Hippocampal formation (tissue), 2 donors: ENCODE measurements around the gene HRH3.

Source experiments
- DNase-seq, 2 donors: peaks; one replicate each; lab custom pipeline; 2025; lab: John Stamatoyannopoulos, UW

Gene HRH3

GRCh38 chr20:62197801-62198200 is 22.3 kb downstream of the HRH3 start:
- DNase-seq = no peak

DNA sequence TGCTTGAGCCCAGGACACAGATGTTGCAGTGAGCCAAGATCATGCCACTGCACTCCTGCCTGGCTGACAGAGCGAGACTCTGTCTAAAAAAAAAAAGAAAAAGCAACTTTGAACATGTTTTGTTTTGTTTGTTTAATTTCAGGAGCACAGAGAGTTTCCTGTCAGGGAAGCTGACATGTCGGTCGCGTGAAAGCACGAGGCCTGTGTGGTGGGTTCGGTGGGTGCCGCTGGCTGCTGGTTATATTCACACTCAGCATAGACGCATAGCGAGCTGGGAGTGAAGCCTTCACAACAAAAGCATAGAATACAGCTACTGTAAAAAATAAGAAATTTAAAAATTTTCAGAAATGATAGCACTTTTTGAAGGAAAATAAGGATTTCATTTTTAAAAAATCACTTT is 22.8 kb downstream of the HRH3 start:
- DNase-seq = no peak

GRCh38 chr20:62196286-62196685 is 23.8 kb downstream of the HRH3 start:
- DNase-seq = no peak

DNA sequence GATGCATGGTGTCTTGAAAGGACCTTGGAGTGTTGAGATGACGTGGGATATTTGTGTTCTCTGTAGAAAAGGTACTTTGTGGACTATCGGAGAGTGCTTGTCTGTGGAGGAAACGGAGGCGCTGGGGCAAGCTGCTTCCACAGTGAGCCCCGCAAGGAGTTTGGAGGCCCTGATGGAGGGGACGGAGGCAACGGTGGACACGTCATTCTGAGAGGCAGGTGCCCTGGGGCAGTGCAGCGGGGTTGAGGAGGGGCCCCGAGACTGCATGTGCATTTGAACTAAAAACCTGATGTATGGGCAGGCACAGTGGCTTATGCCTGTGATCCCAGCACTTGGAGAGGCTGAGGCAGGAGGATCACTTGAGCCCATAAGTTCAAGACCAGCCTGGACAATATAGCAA is 24.3 kb downstream of the HRH3 start:
- DNase-seq = no peak

- no peak for DNase-seq
These were observed 25.0 kb downstream of the HRH3 start for GRCh38 chr20:62195075-62195405.

- no peak for DNase-seq
These were observed 26.7 kb downstream of the HRH3 start for GRCh38 chr20:62193079-62194025.

DNA sequence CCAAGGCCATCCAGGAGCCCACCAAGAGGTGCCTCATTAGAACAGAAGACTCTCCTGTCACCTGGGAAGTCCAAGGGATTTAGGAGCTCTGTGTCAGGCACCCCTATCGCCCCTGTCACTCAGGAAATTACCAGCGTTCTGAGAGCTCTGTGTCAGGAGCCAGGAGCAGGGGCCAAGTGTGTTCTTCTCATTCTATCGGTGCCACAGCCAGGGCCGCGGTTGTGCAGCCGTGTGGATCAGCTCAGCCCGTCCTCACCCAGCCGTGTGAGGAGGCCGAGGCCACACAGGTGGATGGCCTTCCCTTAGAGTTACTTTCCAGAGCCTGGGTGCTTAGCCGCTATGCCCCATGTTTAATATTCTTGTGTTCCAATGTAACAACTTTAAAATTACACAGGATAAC is 27.4 kb downstream of the HRH3 start:
- DNase-seq = no peak

DNA sequence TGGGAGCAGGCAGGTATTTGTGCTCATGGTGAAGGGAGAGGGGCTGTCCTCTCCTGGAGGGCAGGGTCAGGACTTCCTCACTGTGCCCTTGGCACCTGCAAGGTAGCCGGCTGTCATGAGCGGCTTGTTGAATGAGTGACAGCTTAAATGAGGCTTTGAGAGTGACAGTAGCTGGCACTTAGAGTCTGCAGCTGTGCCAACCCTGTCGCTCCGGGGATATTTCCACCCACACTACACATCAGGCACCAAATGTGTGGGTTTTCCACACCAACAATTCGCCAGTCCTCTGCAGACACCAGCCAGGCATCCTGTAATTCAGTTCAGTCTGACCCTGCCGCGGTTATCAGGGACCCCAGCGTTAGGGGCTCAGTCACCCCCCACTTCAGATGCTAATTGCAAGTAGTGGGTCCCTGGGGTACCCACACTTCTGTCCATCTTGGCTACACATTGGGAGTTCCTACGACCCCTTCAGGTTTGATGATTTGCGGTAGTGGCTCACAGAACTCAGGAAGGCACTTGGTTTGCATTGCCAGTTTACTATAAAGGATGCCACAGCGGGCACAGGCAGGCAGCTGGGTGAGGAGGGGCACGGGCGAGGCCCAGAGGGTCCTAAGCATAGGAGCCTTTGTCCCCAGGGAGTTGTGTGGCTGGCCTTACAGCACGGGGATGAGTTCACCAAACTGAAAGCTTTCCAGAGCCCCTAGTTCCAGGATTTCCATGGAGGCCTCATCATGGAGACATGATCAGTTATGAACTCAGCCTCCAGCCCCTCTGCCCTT is 28.1 kb downstream of the HRH3 start:
- DNase-seq = no peak

GRCh38 chr20:62190639-62191411 is 29.3 kb downstream of the HRH3 start:
- DNase-seq = no peak

GRCh38 chr20:62186887-62187866 is 32.9 kb downstream of the HRH3 start:
- no peak for DNase-seq

DNA sequence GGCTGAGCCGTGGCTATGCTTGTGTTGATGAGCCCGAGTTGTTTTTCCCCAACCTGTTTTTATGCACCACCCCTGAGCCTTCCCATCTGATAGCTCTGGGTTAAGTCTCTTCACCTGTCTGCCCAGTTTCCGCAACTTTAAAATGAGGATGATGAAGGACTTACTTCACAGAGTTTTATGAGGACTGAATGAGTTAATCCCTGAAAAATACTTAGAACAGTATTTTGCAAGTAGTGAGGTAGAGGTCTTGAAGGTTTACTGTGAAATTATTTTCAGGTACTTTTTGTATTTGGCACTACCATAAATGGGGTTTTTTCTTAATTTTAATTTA is 34.0 kb downstream of the HRH3 start:
- no peak for DNase-seq

DNA sequence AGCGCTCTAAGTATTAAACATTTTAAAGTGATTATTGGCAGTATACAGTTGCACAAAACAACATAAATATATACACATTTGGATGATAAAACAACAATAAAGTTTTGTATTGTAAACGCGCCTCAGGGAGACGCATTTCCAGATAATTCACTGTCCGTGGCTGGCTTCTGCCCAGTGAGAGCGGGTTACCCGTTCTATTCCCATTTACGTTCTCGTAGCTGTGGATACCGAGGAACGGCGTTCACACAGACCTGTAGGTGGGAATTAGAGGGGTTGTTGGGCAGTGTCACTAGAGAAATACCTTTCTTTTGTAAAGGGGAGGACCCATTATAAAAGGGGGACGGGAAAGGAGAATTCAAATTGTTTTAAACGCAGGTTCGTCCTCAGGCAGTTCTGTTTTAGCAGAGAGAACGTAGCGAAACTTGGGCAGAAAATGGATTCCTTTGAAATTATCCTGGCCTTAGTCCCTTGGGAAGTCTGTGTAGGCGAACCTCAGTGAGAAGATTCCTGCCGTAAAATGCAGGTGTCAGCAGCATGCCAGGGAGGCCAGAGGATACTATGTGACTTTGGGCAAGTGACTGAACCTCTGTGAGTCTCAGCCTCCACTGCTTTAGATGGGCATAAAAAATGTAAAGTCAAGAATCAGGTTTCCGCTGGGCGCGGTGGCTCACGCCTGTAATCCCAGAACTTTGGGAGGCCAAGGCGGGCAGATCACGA is 36.5 kb downstream of the HRH3 start:
- DNase-seq = no peak

DNA sequence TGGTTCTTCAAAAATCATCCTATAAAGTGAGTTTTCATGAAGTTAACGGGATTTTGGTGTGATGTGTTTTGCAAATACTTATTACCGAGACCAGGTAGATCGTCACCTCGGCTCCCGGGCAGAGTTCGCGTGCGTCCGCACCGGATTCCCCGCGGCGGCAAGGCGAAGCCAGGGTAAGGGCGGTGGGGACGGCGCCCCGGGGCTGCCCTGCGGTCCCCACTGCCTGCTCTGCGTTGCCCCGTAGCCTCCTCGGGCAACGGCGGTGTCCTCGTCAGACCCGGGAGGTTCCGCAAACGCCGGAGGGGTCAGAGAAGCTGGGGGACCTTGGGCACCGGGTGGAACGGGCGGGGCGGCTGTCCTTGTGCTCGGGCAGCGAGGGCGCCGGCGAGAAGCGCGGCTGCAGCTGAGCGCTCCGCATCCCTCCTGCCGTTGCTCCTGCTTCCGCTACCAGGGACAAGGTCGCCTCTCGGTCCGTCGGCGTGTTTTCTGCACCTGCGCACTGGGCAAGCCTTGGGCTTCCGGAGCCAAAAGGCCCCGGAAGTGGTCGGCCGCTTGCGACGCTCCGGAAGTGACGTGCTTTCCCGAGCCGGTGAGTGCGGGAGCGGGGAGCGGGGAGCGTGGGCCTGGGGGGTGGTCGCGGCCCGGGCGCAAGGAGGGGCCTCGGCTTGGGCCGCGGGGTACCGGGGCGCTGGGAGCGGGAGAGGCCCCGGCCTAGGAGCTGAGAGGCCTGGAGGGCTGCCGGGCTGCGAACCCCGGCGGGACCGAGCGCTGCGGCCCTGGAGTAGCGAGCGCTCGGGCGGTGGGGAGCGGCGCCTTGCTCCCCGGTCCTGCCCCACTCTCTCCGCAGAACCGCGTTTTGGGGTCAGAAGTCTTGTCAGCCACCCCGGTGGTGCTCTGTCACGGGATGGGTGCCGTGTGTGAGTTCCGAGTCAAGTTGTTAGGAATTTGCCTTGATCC is 37.3 kb downstream of the HRH3 start, which contains the start of gene MTG2:
TSS of gene MTG2 (plus strand) at position 560 of the 957 bp plus-strand sequence. CDS start 10,393 bp downstream, outside the sequence.
- peak; percentile 91 to 94 for DNase-seq

GRCh38 chr20:62181808-62182207 is 38.3 kb downstream of the HRH3 start:
- no peak for DNase-seq

DNA sequence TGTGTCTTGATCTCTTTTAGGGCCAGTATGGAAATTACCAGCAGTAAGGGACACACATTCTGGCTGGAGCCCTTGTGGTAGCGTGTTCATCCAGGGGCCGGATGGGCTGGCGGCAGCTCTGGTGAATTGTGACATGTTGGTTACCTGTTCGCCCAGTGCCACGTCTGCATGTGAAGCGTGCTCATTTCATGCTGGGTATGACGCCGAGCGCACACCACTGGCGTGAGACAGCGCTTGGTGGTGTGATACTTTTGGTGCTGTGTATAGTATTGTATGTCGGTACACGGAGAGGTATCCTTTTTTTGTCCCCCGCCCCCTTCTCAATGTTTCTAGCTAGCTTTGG is 40.9 kb downstream of the HRH3 start:
- no peak for DNase-seq

DNA sequence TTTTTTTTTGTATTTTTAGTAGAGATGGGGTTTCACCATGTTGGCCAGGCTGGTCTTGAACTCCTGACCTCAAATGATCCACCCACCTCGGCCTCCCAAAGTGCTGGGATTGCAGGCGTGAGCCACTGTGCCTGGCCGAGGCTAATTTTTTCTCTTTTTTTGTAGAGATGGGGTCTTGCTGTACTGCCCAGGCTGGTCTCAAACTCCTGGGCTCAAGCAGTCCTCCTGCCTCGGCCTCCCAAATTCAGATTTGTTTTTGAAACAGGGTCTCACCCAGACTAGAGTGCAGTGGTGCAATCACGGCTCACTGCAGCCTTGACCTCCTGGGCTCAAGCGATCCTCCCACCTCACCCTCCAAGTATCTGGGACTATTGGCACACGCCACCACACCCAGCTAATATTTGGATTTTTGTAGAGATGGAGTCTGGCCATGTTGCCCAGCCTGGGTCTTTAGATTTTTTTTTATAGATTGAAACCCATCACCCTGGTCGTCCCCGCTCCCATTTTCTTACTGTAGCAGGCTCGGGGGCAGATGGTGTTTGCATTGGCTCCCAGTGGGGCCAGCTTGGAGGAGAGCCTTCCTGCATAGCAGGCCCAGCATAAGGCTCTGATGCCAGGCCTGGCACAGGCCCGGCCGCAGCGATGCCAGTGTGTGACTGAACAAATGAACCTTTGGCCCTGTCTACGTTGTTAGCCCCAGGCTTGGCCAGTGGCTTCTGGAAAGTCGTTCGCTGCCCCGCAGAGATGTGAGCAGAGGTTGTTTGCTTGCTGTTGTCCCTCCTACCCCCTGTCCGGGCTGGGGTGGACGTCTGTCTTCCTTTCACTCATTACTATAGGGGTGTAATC is 41.5 kb downstream of the HRH3 start:
- DNase-seq = no peak

DNA sequence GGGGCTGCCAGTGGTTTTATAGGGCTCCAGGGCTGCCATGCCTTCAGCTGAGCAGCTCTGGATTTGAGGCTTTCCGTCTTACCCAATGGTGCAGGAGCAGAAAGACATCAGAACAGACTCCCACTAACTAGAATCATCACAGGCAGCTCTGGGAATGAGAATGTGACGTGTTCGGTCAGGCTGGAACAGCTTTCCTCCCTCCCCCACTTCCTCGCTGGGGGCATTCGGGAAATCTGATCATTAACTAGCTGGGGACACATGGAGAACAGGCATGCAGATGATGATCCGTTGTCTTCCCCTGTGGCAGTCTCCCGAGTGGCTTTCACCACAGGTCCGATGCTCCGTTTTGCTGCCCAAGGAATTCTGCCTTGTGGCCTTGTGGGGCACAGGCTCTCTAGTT is 42.8 kb downstream of the HRH3 start:
- DNase-seq = no peak

DNA sequence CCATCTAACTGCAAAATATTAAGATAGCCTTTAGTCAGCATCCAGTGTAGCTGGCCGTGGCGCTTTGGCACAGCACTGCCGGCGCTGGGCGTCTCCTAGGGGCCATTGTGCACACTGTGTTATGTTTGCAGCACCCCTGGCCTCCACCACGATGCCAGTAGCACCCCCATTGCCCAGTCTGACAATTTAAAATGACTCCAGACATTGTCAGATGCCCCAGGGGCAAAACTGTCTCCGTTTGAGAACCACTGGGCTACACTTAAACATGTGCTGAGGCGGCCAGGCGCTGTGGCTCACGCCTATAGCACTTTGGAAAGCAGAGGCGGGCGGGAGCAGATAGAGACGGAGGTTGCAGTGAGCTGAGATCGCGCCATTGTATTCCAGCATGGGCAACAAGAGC is 43.2 kb downstream of the HRH3 start:
- DNase-seq = no peak

- no peak for DNase-seq
These were observed 44.4 kb downstream of the HRH3 start for GRCh38 chr20:62175711-62176110.
